Fibroblast of pulmonary artery (primary cell): ENCODE measurements around the gene GRIN2B.

ENCODE experiments used
- DNase-seq: peaks from one replicate; pipeline ENCODE4 v3.0.0-alpha.2; 2010; ENCODE audit warnings: low read depth
- H3K4me3 ChIP-seq: replicated peaks from 2 replicates; pipeline ENCODE4 v1.5.1; 2011; ENCODE audit warnings: low read depth, mild to moderate bottlenecking, control low read depth, low read length, moderate library complexity
- TF ChIP-seq, protein P1 (sequence below): IDR thresholded peaks from 2 replicates; pipeline ENCODE4 v1.5.1; 2011; ENCODE audit warnings: mild to moderate bottlenecking, control low read depth, low read length, inconsistent platforms; ENCODE audit errors: missing control alignments

Gene GRIN2B

GRCh38 chr12:13992106-13992505 lies 10.7 kb upstream of the GRIN2B start:
- TF ChIP-seq, protein P1, sequence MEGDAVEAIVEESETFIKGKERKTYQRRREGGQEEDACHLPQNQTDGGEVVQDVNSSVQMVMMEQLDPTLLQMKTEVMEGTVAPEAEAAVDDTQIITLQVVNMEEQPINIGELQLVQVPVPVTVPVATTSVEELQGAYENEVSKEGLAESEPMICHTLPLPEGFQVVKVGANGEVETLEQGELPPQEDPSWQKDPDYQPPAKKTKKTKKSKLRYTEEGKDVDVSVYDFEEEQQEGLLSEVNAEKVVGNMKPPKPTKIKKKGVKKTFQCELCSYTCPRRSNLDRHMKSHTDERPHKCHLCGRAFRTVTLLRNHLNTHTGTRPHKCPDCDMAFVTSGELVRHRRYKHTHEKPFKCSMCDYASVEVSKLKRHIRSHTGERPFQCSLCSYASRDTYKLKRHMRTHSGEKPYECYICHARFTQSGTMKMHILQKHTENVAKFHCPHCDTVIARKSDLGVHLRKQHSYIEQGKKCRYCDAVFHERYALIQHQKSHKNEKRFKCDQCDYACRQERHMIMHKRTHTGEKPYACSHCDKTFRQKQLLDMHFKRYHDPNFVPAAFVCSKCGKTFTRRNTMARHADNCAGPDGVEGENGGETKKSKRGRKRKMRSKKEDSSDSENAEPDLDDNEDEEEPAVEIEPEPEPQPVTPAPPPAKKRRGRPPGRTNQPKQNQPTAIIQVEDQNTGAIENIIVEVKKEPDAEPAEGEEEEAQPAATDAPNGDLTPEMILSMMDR, result no peak
- no peak for DNase-seq
- H3K4me3 ChIP-seq, result no peak overlapping the region

DNA sequence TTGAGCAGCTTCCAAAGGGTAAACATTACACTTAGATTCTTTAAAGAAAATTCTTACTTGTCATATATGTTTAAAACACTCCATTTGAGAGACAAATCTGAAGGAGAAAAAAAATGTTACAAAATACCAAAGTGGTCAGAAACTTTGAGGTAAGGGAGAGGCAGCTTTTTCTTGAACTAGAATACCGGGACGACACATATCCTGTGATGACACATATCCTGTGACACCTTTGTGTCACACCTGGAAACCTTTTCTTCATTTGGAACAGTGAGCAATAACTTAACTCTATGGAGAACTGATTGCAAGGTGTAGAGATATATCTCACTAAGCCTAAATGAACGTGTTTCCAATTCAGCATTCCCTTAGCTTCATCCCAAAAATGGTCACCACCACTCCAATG lies 4.6 kb upstream of the GRIN2B start:
- no peak overlapping the region for H3K4me3 ChIP-seq
- TF ChIP-seq, protein P1, result no peak
- DNase-seq, result no peak

DNA sequence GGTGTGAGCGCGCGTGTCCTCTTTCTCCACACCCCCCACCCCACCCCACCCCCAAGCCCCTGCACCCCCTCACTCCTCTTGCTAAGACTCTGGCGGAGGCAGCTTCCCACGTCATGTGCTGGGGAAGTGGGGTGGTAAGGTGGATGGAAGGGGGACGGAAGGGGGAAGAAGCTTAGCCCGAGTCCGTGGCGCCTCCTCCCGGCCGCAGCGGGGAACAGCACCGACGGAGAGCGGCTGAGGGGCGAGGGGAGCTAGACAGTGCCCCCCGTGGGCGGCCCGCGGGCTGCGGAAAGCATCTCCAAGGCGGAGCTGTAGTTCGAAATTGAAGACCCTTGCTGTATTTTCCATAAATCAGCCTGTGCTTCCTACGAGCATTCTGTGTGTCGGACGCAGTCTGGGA lies 588 bp upstream of the GRIN2B start:
- TF ChIP-seq, protein P1, result no peak
- DNase-seq, result no peak
- no peak overlapping the region for H3K4me3 ChIP-seq

- no peak for DNase-seq
- TF ChIP-seq, protein P1, result no peak
- H3K4me3 ChIP-seq, result no peak overlapping the region
Observed at GRCh38 chr12:13980538-13981295, 685 bp downstream of the GRIN2B start.

DNA sequence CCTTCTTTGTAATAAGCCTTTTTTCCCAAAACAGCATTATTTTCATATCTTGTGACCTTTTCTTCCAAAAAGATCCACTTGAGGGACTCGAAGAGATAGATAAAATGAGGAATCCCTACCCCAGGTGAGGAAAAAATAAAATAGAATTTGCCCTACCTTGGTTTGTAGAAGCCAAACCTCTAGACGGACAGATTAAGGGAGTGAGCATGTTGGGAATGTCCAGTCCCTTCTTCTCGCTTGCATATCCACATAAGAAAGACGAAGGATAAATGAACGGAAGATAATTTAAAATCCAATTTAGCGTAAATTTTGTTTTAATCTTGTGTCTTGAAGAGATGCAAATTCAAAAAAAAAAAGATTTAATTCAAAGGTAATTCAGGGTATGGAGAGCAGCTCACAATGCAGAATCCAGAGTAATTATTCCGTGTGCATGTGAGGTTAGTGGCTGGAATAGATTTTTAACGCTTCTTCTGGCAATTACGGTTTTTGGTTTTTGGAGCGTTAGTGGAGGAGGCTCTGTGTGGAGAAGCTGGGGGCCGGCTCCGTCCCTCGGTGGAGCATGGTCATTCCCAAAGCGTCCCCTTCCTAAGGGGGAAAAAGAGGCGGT lies 1.5 kb downstream of the GRIN2B start:
- DNase-seq, result no peak
- TF ChIP-seq, protein P1, result no peak

GRCh38 chr12:13978876-13979275 lies 2.5 kb downstream of the GRIN2B start:
- H3K4me3 ChIP-seq, result no peak overlapping the region
- no peak for DNase-seq

More for the DNA sequence above, 1.5 kb downstream of the GRIN2B start:
- H3K4me3 ChIP-seq, result no peak overlapping the region

More at GRCh38 chr12:13978876-13979275, 2.5 kb downstream of the GRIN2B start:
- TF ChIP-seq, protein P1, result no peak
